Measurements from ENCODE around the gene WDR33. TPM values are rescaled to one million over a fixed set of nuclear protein-coding genes. Genes with fewer than 3 reads are reported as not detected.
"Not testable (repeated sequence)": the region's sequence is repeated elsewhere in the genome, so short reads cannot be mapped to it uniquely, and the experiment has no call there.

WDR33 gene
- total and polyA plus RNA-seq, 2 of the 13 experiments (the other 11 are each of a cell fraction or from before 2014, with no cell fraction given): 54.9 to 78.2 TPM

DNA sequence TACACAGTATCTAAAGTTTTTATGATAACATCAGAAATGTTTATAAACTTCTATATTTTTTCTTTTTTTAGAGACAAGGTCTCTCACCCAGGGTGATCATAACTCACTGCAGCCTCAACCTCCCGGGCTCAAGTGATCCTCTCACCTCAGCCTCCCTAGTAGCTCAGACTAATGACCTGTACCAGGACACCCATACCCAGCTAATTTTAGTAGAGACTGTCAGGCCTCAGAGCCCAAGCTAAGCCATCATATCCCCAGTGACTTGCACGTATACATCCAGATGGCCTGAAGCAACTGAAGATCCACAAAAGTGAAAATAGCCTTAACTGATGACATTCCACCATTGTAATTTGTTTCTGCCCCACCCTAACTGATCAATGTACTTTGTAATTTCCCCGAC, 1.5 kb upstream of the WDR33 start:
- in situ Hi-C loops (cut with HindIII; ENCODE audit: extremely low pct_ligation_motif_present, low pct_unique_long_range_greater_than_20kb); H3K27ac ChIP-seq (ENCODE audit: extremely low read length, insufficient read depth, low read length); H3K36me3 ChIP-seq (replicated peaks in 1 of 2; ENCODE audit: control insufficient read depth in 1 of 2, insufficient read depth in 2 of 2, low read length in 2 of 2); intact Hi-C loops (cut with micrococcal nuclease; ENCODE audit: unreplicated experiment); H2AFZ ChIP-seq (ENCODE audit: low read length); H3K4me2 ChIP-seq (ENCODE audit: low read depth, low read length); H3K9ac ChIP-seq (ENCODE audit: insufficient read depth, low read depth, low read length); H3K9me3 ChIP-seq (ENCODE audit: low read length); H3K4me3 ChIP-seq (replicated peaks in 1 of 3; ENCODE audit: insufficient read depth in 1 of 3, low read depth in 2 of 3, low read length in 3 of 3); DNase-seq (ENCODE audit: low spot score); CTCF ChIA-PET (ENCODE audit: low intra/inter-chr PET ratio, low total read pairs); H3K27me3 ChIP-seq (ENCODE audit: control insufficient read depth in 1 of 2, insufficient read depth in 2 of 2, low read length in 2 of 2); ATAC-seq; BruUV-seq (replicated peaks); FAIRE-seq: not testable (repeated sequence)
- peaks cover 60% of the 10 kb centered on the region for H3K4me1 ChIP-seq (ENCODE audit: insufficient read depth, low read length)
- peaks cover 20% of the 10 kb centered on the region for H4K20me1 ChIP-seq (ENCODE audit: insufficient read depth, low read length)
- H3K79me2 ChIP-seq (ENCODE audit: insufficient read depth, low read length): peaks cover 45% of the 10 kb centered on the region
- 98% methylated on average over 3 of the region's 3 CpGs for WGBS (ENCODE audit: low lambda C conversion rate)
- TF ChIP-seq ZNF770 (CRISPR knock-in tag; IDR thresholded peaks at IDR 0.05): peak; percentile 49; the same call in 1 of the 2 replicates
- POLR2A ChIA-PET: interaction anchor here (1.8 to 2.3 kb wide), 2 partner anchors 81 to 111 kb away, joined by 4 to 15 read pairs; partner anchors contain the start of gene SFT2D3

GRCh38 chr2:127811397-127812321, 688 bp upstream of the WDR33 start:
- ATAC-seq (no peak), DNase-seq (ENCODE audit: low spot score) (no peak), FAIRE-seq (no peak)
- H3K36me3 ChIP-seq (replicated peaks in 1 of 2; ENCODE audit: control insufficient read depth in 1 of 2, insufficient read depth in 2 of 2, low read length in 2 of 2): no peaks in the 10 kb centered on the region
- H3K27ac ChIP-seq (ENCODE audit: extremely low read length, insufficient read depth, low read length): peak overlapping the region; percentile 93
- H4K20me1 ChIP-seq (ENCODE audit: insufficient read depth, low read length): peaks cover 28% of the 10 kb centered on the region
- in situ Hi-C loops (cut with HindIII; ENCODE audit: extremely low pct_ligation_motif_present, low pct_unique_long_range_greater_than_20kb) (no loop called here), intact Hi-C loops (cut with micrococcal nuclease; ENCODE audit: unreplicated experiment) (loop anchor here (1.0 to 2.0 kb wide), 3 partner anchors 27 to 109 kb away; partner anchors contain the start of gene POLR2D)
- CTCF ChIA-PET (ENCODE audit: low intra/inter-chr PET ratio, low total read pairs): no interaction called here
- H3K9ac ChIP-seq (ENCODE audit: insufficient read depth, low read depth, low read length): peak overlapping the region; percentile 98
- 44% methylated on average over 33 of the region's 34 CpGs for WGBS (ENCODE audit: low lambda C conversion rate)
- peak overlapping the region; percentile 83 to 96 (median 93) for H3K4me3 ChIP-seq (replicated peaks in 1 of 3; ENCODE audit: insufficient read depth in 1 of 3, low read depth in 2 of 3, low read length in 3 of 3)
- H3K4me1 ChIP-seq (ENCODE audit: insufficient read depth, low read length): peaks cover 63% of the 10 kb centered on the region
- BruUV-seq (replicated peaks): TSS peak; percentile 98
- H3K4me2 ChIP-seq (ENCODE audit: low read depth, low read length): peak overlapping the region; percentile 98
- no peaks in the 10 kb centered on the region for H3K9me3 ChIP-seq (ENCODE audit: low read length)
- H3K79me2 ChIP-seq (ENCODE audit: insufficient read depth, low read length): peaks cover 53% of the 10 kb centered on the region
- H2AFZ ChIP-seq (ENCODE audit: low read length): peak overlapping the region; percentile 93
- POLR2A ChIA-PET: interaction anchor here (0.8 to 2.3 kb wide), 12 partner anchors 10 to 285 kb away, joined by 3 to 15 read pairs (median 4); partner anchors contain the start of genes IWS1 and SFT2D3
- no peaks in the 10 kb centered on the region; a peak in 1 of 5 replicates for H3K27me3 ChIP-seq (ENCODE audit: control insufficient read depth in 1 of 2, insufficient read depth in 2 of 2, low read length in 2 of 2)
- TF ChIP-seq GPN1 (CRISPR knock-in tag; IDR thresholded peaks at IDR 0.05; ENCODE audit: borderline replicate concordance): no peak
- no peak for TF ChIP-seq ZNF839 (CRISPR knock-in tag; IDR thresholded peaks at IDR 0.05; ENCODE audit: borderline replicate concordance)
- TF ChIP-seq POLR2AphosphoS5 (IDR thresholded peaks at IDR 0.05; ENCODE audit: low read depth, low read length): no peak
- no peak for TF ChIP-seq ZSCAN9 (CRISPR knock-in tag; IDR thresholded peaks at IDR 0.05; ENCODE audit: borderline replicate concordance)
- TF ChIP-seq DR1 (CRISPR knock-in tag; IDR thresholded peaks at IDR 0.05): no peak
- no peak for TF ChIP-seq ZNF615 (CRISPR knock-in tag; IDR thresholded peaks at IDR 0.05; ENCODE audit: borderline replicate concordance)
- TF ChIP-seq GABPB1 (CRISPR knock-in tag; IDR thresholded peaks at IDR 0.05): peak; percentile 9; the same call in 1 of the 2 replicates
- no peak for TF ChIP-seq KDM6A (CRISPR knock-in tag; IDR thresholded peaks at IDR 0.05; ENCODE audit: low read depth)
- TF ChIP-seq NAIF1 (CRISPR knock-in tag; IDR thresholded peaks at IDR 0.05; ENCODE audit: borderline replicate concordance): no peak
- no peak for TF ChIP-seq GZF1 (CRISPR knock-in tag; IDR thresholded peaks at IDR 0.05)
- no peak for TF ChIP-seq GRHL1 (CRISPR knock-in tag; conservative IDR thresholded peaks at IDR 0.05)
- TF ChIP-seq EHMT2 (IDR thresholded peaks at IDR 0.05; ENCODE audit: borderline replicate concordance, low read depth, low read length): no peak
